Measurements from ENCODE around the gene ANKMY2. TPM values are rescaled to one million over a fixed set of nuclear protein-coding genes. Genes with fewer than 3 reads are reported as not detected.

ANKMY2 gene
- total RNA-seq, 1 experiment from 2014 or later = 22.9 TPM

DNA sequence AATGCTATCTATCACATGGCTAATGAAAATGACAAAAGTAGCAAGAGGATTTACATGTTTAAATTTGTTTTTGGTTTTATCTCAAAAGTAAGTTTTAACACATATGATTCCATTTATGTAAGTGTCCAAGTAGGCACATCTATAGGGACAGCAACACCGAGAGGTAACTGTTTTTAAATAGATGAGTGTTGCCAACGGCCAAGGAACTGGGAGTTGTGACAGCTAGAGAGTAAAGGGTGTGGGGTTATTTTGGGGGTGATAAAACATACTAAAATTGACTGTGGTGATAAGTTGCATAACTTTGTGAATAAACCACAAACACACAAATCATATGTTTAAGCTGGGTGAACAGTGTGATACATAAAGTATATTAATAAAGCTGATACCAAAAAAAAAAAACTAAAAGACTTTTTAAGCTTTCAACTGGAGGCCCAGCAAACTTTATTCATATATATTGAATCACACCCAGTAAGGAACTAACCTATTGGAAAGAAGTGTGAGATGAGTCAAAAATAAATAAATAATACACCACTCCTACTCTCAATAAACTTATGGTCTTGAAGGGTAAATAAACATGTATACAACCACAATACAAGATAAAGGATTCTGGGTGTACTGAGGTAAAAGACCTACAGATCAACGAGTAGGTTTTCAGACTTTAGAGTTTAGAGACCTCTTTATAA, 85.9 kb downstream of the ANKMY2 start:
- Histone ChIP-seq H3K4me1 (replicated peaks; ENCODE audit: insufficient read depth) (no peaks in the 10 kb centered on the region), H3K4me3 (no peak overlapping the region), H3K9me2 (ENCODE audit: insufficient read depth) (no peaks in the 10 kb centered on the region), H3K9me3 (ENCODE audit: insufficient read depth, low read depth) (no peaks in the 10 kb centered on the region), H3F3A (ENCODE audit: insufficient read depth, low read depth) (no peaks in the 10 kb centered on the region), H3K27ac (no peak overlapping the region), H3K36me3 (ENCODE audit: low read depth) (no peaks in the 10 kb centered on the region), H2AFZ (no peak overlapping the region), H3K4me2 (no peak overlapping the region), H4K20me1 (ENCODE audit: insufficient read depth) (no peaks in the 10 kb centered on the region), H3K27me3 (ENCODE audit: insufficient read depth, low read depth) (no peaks in the 10 kb centered on the region), H3K79me2 (ENCODE audit: low read depth) (no peaks in the 10 kb centered on the region)
- intact Hi-C loops (cut with micrococcal nuclease; ENCODE audit: unreplicated experiment) = loop anchor here (10.0 kb wide), 1 partner anchor 1845 kb away; no protein-coding TSS in a partner anchor
- POLR2A ChIA-PET (ENCODE audit: unreplicated experiment) = interaction anchor here (0.6 kb wide), 1 partner anchor 139 kb away, joined by 3 read pairs; no protein-coding TSS in a partner anchor
- BruUV-seq (replicated peaks) = no TSS peak
- CTCF ChIA-PET = no interaction called here
- DNase-seq = no peak
- TF ChIP-seq EZH2 (IDR thresholded peaks at IDR 0.05; ENCODE audit: low read depth) (no peak), CTCF (conservative IDR thresholded peaks at IDR 0.05) (no peak)

DNA sequence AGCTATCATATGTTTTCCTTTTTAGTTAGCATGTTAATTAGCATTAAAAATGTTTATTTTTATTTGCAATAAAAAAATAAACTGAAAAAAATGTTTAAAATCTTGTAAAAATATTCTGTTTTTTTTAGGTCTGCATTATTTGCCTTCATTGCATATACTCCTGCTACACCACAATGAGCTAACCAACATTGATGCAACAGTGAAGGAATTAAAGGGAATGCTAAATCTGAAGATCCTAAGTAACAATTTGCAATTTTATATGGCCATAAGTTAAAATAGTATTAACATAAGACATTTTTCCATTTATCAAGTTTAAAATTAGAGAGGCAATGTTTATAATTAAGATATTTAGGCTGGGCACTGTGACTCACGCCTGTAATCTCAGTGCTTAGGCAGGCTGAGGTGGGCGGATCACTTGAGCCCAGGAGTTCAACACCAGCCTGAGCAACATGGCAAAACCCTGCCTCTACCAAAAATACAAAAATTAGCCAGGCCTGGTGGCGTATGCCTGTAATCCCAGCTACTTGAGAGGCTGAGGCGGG, 86.7 kb downstream of the ANKMY2 start:
- no peak overlapping the region for H3K27ac ChIP-seq
- no peaks in the 10 kb centered on the region for H3K79me2 ChIP-seq (ENCODE audit: low read depth)
- intact Hi-C loops (cut with micrococcal nuclease; ENCODE audit: unreplicated experiment) = no loop called here
- ChIA-PET CTCF (no interaction called here), POLR2A (ENCODE audit: unreplicated experiment) (interaction anchor here (0.5 kb wide), 1 partner anchor 247 kb away, joined by 3 read pairs; no protein-coding TSS in a partner anchor)
- no TSS peak for BruUV-seq (replicated peaks)
- H3K27me3 ChIP-seq (ENCODE audit: insufficient read depth, low read depth) = no peaks in the 10 kb centered on the region
- H4K20me1 ChIP-seq (ENCODE audit: insufficient read depth) = no peaks in the 10 kb centered on the region
- no peaks in the 10 kb centered on the region for H3K4me1 ChIP-seq (replicated peaks; ENCODE audit: insufficient read depth)
- no peak overlapping the region for H3K4me2 ChIP-seq
- H3K9me2 ChIP-seq (ENCODE audit: insufficient read depth) = no peaks in the 10 kb centered on the region; the same call in 1 of the 2 replicates
- H3K9me3 ChIP-seq (ENCODE audit: insufficient read depth, low read depth) = no peaks in the 10 kb centered on the region
- no peak overlapping the region for H2AFZ ChIP-seq
- no peak for DNase-seq
- TF ChIP-seq EZH2 (IDR thresholded peaks at IDR 0.05; ENCODE audit: low read depth) (no peak), CTCF (conservative IDR thresholded peaks at IDR 0.05) (no peak)
- no peak overlapping the region for H3K4me3 ChIP-seq
- no peaks in the 10 kb centered on the region for H3F3A ChIP-seq (ENCODE audit: insufficient read depth, low read depth)
- H3K36me3 ChIP-seq (ENCODE audit: low read depth) = no peaks in the 10 kb centered on the region

GRCh38 chr7:16556359-16556758, 89.2 kb downstream of the ANKMY2 start:
- TF ChIP-seq CTCF (conservative IDR thresholded peaks at IDR 0.05) = no peak
- no peak for TF ChIP-seq EZH2 (IDR thresholded peaks at IDR 0.05; ENCODE audit: low read depth)
- Histone ChIP-seq H4K20me1 (ENCODE audit: insufficient read depth) (no peaks in the 10 kb centered on the region), H3K4me3 (no peak overlapping the region), H2AFZ (no peak overlapping the region), H3K9me2 (ENCODE audit: insufficient read depth) (no peaks in the 10 kb centered on the region; the same call in 1 of the 2 replicates), H3K9me3 (ENCODE audit: insufficient read depth, low read depth) (no peaks in the 10 kb centered on the region), H3K4me2 (no peak overlapping the region), H3K27ac (no peak overlapping the region), H3K36me3 (ENCODE audit: low read depth) (no peaks in the 10 kb centered on the region), H3K27me3 (ENCODE audit: insufficient read depth, low read depth) (no peaks in the 10 kb centered on the region), H3K4me1 (replicated peaks; ENCODE audit: insufficient read depth) (no peaks in the 10 kb centered on the region), H3K79me2 (ENCODE audit: low read depth) (no peaks in the 10 kb centered on the region), H3F3A (ENCODE audit: insufficient read depth, low read depth) (no peaks in the 10 kb centered on the region)
- POLR2A ChIA-PET (ENCODE audit: unreplicated experiment) = no interaction called here
- intact Hi-C loops (cut with micrococcal nuclease; ENCODE audit: unreplicated experiment) = no loop called here
- CTCF ChIA-PET = no interaction called here
- DNase-seq = no peak
- BruUV-seq (replicated peaks) = no TSS peak
